G401.6 (cell line): ENCODE data around the gene ADCY3.
"Not testable (repeated sequence)": the region's sequence is repeated elsewhere in the genome, so short reads cannot be mapped to it uniquely, and the experiment has no call there.

ENCODE experiments used
- FAIRE-seq: peaks from 2 replicates; lab custom pipeline; 2012; peaks lifted over from hg19 to GRCh38; lab: Jason Lieb, UNC

ADCY3 gene

DNA sequence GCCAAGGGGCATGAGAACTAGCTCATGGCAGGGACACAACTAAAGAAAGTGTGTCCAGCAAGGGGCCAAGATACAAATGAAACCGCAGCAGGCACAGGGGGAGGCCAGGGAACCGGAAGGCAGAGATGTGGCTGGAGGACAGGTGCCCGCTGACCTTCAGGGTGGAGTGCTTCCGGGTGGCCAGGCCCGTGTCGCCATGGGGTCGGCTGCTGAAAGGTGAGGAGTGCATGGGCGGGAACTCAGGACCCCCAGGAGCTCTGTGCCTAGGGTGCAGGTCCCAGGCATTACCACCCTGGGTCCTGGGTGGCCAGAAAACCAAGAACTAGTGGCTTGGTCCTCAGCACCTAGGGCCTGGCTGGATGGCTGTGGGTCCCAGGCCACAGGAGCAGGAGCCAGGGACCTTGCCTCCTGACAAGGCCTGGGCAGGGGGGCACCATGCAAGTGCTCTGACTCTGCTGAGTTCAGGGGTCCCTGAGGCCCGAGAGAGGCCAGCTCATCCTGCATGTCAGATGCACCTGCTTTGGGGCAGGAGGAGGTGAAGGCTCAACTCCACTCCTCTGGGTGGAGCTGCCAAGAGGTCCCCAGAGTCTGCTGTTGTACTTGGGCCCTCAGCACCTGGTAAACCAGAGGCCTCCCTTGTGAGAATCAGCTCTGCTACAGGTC lies 75.9 kb downstream of the ADCY3 start:
- no peak for FAIRE-seq

DNA sequence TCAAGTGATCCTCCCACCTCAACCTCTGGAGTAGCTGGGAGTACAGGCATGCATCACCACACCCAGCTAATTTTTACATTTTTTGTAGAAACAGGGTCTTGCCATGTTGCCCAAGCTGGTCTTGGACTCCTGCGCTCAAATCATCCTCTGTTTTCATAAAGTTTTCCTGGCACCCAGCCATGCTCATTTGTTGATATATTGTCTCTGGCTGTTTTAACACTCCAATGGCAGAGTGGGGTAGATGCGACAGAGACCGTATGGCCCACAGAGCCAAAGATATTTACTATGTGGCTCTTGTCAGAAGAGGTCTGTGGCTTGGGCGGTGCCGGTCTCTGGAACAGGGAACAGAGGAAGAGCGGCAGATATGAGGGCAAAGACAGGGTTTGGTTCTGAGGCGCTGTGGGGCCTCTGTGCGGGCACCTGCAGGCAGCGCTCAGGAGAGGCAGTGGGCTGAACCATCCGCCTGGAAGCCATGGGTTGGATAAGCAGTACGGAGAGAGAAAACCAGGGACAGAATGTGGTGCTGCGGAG lies 76.6 kb downstream of the ADCY3 start:
- FAIRE-seq: no peak

DNA sequence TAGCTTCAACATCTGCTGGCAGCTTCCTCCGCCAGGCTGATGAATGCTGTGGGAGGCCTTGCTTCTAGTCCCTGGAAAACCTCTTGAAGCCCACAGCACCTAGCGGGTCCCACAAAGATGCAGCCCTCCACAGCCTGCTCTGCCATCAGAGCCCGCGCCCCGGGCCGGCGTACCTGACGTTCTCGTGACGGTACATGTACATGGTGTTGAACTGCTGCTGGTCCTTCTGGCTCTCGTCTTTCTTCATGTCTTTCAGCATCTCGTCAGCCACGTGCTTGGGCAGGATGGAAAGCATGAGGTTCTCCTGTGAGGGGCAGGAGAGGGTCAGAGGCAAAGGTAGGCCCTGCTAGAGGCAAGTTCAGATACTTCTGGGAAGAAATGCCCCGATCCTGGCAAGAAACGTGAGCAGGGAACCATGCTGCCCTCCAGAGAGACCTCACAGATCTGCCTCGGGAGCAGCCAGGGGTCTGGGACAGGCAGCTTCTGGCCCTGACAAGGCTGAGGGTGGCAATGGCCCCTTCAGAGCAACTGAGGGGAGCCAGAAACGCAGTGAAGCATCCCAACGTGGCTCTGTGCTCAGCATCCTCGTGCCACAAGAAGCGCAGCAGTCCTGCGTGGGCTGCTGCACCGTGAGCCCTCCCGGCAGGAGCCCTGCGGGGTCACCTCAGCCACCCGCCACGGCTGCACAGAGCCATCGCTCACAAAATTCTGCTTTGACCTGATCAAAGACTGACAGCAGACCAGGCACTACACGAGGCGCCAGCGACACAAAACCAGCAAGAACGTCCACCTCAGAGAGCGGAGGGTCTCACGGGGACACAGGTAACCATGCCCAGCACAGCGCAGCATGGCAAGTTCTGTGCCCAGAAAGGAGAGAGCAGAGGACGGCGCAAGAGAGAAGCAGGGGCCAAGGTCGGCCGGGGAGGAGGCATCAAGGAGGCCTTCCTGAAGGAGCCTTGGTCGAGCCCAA lies 77.7 kb downstream of the ADCY3 start:
- FAIRE-seq: no peak

DNA sequence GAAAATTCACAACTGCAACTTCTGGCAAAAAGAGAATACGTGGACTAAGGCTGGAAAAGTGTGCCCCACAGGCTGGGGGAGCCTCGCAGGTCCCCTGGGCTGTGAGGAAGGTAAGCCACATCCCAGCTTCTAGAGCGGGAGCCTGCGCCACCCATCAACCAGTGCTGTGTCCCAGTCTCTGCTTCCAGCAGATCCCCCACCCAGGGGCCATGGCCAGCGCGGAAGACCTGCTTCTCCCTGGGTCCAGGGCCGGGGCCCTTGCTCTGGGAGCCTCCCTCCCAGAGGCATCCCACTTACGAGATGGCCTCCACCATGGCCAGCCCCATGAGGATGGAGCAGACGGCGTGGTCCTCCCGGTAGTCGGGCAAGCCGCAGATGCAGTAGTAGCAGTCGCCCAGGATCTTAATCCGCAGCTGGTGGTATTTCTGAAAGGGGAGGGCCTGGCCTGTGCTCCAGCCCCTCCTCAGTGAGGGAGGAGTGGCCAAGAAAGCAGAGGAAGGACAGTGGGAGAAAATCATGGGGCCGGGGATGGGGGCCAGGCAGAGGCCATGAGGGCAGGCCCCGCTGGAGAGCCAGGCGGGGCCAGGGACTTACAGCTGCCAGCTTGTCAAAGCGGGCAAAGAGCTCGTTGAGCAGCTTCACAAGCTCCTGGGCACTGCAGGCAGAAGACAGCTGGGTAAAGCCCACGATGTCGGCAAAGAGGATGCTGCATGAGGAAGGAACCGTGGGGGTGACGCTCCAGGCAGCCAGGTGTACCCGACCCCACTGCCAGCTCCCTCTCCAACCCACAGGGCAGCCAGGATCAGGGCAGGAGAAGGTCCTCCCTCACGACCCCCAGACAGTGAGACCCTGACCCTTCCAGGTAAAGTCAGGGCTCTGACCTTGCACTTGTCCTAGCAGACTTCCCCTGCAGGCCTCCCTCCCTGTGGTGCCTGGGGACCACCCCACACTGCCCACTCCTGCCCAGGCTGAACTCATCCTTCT lies 78.8 kb downstream of the ADCY3 start:
- no peak for FAIRE-seq

DNA sequence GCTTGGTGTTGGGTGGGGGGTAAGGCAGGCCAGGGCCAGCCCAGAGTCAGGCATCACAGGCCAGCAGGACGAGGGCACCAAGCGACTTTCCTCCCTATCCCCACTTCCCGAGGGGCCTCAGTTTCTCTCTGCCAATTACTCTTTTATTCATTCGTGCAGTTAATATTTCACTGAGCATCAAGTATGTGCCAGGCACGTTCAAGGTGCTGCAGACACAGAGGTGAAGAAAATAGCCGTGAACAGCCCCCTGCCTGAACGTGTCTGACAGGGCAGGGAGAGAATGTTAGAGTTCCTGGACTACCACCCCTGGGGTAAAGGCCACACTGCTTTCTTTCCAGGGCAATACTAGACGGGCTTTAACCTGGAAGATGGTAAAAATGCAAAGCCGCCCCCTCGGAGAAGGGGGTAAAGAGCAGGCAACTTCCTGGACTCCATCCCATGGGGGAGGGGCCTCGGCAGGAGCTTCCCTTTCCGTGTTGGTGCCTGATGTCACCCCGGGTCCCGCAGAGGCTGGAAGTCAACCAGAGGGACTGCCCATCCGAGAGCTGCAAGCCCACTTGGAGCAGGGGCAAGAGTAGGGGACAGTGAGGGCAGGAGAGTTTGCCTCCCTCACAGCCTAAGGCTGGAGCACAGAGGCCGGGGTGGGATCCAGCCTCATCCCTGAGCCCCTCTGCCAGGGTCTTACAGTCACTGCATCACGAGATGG lies 79.7 kb downstream of the ADCY3 start:
- FAIRE-seq: no peak

DNA sequence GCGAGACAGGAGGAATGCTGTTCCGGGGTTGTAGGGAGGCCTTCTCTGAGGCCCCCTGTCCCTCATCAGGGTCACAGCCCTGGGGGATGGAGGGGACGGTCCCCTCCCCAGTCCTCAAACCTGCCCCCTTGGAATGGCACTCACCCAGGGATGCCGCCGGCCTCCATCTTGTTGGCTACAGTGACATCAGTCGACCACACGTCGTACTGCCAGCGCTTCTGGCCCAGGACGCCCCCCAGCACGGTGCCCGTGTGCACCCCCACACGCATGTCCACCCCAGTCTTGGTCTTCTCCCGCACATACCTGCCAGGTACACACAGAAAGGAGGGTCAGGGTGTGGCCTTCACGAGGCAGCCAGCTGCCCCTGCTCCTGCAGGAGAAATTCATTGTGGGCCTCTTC lies 80.3 kb downstream of the ADCY3 start:
- FAIRE-seq: no peak

DNA sequence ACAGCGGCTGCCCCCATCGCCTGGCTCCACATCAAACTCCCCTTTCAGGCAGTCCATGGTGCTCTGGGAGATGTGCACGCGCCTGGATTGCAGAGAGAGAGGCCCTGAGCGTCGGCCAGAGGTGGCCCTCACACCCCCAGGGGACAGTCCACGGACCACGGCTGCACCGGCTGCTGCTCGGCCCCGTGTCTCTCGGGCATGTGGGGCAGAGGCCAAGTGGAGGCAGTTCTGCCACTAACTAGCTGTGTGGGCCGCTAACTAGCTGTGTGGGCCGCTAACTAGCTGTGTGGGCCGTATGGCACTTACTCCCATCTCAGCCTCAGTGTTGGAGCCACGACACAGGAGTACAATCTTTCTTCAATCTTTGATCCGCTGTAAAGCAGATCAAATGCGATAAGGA lies 81.5 kb downstream of the ADCY3 start:
- no peak for FAIRE-seq

DNA sequence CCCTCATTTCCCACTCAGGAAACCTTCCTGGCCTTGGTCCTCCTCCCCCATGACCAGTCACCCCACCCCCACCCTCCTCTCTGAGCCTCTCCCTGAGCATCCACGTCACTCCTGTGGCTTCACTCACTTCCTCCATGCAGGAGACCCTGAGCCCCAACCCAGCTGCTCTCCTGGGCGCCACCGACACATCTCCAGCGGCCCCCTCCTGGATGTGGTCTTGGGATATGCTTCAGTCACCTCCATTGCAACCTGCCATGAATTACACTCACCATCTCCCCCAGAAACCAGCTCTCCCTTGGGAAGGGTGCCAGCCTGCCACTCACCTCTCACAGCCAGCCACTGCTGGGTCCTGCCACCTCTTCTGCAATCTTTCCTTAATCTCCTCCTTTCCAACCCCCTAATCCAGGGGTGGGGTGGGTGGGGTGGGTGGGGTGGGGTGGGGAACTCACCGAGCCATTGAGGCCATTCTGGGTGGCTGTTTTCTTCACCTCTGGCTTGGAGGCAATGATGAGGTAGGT lies 82.0 kb downstream of the ADCY3 start:
- FAIRE-seq: no peak

DNA sequence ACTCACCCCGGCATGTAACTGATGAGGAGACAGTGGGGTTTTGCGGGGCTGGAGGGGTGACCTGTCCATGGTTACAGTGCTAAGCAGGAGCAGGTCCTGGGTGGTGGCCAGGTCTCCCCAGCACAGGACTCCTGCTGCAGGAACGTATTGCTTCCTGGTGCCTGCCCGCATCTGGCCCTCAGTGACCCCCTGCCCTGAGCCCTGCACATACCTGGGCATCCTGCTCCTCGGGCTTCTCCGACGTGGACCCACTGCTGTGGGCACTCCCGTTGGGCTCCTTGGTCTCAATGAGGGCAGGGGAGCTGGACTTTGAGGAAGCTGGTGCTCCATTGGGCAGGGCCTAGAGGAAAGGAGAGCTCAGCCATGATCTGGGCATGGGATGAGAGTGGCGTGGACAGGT lies 83.3 kb downstream of the ADCY3 start:
- FAIRE-seq: no peak

DNA sequence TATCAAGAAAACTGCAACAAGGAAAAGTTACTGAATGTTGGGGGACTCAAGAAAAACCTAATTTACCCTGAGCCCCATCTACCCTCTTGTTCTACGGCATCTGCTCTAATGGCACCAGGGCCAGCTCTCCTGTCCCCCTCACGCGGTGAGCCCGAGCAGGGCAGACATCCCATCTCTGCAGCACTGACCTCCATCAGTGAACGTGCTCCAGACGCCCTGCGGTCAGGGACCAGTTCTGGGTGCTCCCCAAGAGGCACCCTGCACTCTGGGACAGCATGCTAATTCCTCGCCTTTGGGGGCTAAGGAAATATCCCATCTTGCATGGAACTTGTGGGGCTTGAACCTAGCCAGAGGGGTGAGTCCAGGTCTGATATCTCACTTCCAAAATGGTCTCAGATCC lies 83.8 kb downstream of the ADCY3 start:
- FAIRE-seq: no peak

DNA sequence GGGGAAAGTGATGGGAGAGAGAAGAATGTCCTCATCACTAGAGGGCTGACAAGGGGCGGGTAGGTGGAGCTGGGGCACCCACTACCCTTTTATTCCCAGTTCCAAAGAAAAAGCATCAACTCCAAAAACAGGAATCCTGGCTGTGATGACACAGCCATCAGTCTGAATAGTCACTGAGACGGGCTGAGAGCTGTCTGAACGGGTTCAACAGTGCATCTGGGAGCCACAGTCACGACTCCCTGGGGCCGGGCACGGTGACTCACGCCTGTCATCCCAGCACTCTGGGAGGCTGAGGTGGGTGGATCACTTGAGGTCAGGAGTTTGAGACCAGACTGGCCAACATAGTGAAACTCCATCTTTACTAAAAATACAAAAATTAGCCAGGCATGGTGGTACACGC lies 84.6 kb downstream of the ADCY3 start:
- not testable (repeated sequence) for FAIRE-seq

DNA sequence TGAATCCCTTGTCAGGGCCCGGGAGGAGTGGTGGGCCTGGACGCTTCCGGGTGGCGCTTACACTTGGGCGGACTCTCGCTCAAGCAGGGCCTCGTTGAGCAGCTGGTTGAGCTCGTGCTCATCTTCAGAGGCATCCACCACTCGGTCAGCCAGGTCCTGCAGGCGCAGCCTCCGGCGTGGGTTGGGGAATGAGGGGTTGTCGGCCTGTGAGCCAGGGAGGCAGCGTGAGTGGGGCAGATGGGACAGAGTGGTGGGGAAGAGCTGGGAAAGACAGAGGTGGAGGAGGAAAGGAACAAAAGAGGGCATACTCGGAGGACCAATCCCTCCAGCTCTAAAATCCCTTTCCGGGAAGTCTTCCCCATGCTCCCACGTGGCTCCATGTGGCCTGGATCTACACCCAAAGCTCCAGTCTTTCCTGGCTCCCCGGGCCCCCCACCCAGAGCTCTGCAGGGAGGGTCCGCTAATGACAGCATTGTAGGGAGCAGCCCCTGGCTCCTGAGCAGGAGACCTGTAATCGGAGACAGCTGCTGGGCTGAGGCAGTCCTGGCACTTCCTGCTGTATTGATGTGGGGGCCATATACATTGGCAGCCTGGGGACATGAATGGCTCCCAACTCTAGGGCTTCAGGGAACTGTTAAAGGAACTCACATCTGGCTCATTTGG lies 85.2 kb downstream of the ADCY3 start:
- no peak for FAIRE-seq

DNA sequence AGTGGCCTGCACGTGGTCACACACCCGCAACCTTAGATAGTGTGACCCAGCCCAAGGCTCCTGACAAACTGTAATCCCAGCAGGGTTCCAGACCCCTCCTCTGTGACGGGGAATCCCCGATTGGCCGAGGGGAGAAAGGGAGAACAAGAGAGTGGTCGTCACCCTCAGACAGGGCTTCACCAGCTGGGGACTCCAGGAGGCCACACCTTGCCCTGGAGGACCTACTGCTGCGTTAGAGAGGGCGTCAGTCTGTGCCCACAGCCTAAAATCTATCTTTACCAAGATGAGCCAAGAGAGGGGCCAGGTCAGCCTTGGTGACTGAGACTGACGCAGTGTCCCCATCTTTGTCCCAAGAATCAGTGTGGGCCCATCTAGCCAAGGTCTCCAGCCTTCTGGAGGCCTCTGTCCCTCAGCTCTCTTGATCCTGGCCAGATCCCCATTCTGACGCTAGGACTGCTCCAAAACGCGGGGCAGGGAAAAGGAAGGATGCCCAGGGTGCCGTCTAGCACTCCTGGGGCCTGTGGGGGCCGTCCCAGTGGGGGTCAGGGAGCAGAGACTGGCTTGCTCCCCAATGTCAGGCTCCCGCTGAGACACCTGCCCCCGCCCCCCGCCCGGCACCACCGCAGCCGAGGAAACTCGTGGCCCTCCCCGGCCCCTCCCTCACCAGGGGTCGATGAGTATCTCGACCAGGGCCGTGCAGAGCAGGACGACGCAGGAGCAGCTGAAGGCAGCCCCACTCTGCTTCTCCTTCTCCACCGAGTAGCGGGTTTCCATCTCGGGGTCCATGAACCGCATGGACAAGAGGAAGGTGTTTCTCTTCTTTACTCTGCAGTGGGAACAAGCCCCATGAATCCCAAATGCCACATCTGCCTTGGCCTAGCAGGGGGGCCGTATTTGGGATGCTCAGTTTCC lies 86.0 kb downstream of the ADCY3 start:
- no peak for FAIRE-seq

DNA sequence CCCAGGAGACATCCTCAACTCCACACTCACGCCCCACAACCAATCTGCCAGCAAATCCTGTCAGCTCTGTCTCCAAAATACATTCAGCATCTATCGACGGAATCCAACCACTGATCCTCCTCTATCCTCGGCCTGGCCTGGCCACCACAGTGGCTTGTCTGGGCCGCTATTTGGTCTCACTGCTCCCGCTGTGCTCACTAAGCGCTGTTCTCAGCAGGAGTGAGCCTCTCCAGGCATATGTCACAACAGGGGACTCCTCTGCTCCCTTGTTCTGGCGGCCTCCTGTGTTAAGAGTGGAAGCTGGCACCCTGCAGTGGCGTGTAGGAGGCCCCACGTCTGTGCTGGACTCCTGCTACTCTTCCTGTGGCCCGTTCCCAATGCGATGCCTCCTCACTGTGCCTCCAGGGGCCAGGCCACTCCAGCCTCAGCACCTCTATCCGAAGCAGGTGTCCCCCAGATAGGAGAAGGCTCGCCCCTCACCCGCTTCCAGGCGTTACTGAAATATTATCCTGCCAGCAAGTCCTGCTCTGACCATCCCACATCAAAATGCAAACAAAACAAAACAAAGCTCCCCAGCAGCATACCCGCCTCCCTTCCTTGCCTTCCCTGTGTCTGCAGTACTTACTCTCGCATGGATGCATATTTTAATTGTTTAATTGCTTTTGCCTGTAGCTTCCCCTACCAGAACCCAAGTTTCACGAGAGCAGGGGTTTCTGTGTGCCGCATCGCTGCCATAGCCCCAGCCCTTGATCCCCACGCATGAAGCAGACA lies 86.9 kb downstream of the ADCY3 start:
- no peak for FAIRE-seq

DNA sequence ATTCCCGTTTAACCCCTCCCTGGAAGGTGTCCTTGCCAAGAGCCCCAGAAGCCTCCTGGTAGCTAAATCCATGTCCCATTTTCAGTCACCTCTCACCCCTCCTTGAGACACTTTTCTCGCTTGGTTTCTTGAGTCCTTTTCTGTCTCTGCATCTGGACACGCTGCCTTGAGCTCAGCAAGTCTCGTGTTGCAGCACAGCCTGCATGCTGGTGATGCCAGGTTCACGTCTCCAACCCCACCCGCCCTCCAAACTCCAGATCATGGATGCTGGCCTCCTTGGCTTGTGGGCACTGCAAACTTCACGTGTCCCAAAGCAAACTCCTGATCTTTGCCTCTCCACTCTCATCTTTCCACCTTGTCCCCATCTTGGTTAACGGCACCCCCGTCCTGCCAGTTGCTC lies 87.5 kb downstream of the ADCY3 start:
- no peak for FAIRE-seq

DNA sequence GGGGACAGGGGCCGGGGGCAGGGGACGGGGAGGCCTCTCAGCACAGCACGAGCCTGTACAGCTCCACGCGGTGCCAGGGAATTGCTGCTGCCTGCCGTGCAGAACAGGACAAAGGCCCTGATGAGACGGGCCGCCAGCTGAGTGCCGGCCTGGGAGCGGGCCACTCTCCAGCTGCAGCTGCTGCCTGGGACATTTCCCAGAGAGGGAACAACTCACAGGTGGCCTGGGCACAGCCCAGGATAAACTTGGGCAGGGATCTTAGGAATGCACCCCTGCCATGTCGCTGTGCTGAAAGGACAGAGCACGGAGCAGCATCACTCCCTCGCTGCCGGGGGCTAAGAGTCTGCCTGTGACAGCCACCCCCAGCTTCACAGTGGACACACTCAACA lies 88.0 kb downstream of the ADCY3 start:
- no peak for FAIRE-seq

DNA sequence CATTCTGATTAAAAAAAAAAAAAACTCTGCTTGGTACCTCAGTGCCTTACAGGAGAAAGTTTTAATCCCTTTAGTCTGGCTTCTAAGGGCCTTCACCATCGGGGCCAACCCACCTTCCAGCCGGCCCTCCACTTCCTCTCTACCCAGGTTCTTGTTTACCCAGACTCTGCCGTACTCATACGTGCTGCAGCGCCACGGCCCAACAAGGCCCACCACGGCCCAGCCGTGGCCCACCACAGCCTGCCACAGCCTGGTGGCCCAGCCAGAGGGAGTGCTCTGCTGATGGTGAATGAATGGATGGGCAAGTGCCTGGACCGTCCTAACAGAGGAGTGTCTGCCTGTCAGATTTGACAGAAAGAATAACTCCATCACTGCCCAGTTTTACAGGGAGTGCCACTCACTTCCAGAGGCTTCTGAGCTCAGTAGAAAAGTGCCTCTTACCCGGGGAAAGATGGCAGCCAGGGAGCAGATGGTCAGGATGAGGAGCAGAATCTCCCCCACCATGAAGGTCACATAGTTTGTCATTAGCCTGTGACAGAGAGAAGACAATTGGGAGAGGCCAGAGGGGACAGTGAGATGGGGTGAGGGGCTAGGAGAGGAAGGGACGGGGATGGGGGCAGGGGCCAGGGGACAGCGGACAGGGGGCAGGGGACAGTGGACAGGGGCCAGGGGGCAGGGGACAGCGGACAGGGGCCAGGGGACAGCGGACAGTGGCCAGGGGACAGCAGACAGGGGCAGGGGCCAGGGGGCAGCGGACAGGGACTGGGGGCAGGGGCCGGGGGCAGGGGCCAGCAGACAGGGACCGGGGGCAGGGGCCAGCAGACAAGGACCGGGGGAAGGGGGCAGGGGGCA lies 88.6 kb downstream of the ADCY3 start:
- no peak for FAIRE-seq

DNA sequence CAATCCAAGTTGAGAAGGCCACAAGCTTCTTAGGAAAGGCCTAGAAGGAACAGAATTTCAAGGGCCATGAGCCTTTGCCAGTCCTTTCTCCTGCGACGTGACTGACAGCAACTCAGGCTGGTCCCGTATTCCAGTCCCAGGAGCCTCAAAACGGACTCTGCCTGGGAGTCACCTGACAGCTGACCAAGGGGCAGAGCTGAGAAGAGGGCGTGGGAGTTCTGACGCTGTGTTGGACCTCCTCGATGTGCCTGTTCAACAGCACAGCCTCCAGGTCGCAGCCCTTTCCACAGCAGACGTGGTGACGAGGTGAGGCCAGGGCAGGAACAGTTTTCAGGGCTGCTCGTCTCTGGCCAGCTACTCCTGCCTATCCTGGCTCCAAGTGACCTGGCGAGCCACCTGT lies 89.3 kb downstream of the ADCY3 start:
- no peak for FAIRE-seq
